Hepatocyte (in vitro differentiated cells): ENCODE data around the gene ULK1.

Source experiments
- CTCF ChIP-seq: fragments of 200-600 bp; sonication (generic); IDR thresholded peaks from 2 replicates; pipeline ENCODE4 v1.5.1; 2016; ENCODE audit warnings: antibody characterized with exemption, mild to moderate bottlenecking; ENCODE audit not compliant: poor library complexity
- EZH2 ChIP-seq: fragments of 200-600 bp; sonication (generic); IDR thresholded peaks from 2 replicates; pipeline ENCODE4 v1.6.1; 2016; ENCODE audit warnings: antibody characterized with exemption, mild to moderate bottlenecking, borderline replicate concordance

- TF ChIP-seq CTCF = no peak
- no peak for TF ChIP-seq EZH2
Observed at GRCh38 chr12:131941987-131942341, 47.5 kb downstream of the ULK1 start.
